Subcutaneous abdominal adipose tissue (tissue), 5 donors: ENCODE measurements around the gene MALRD1.

Experiments used
- H3K27ac ChIP-seq: one replicate; pipeline ENCODE4 v1.7.0; 2013; ENCODE audit warnings: low read depth, mild to moderate bottlenecking, inconsistent platforms, low read length, moderate library complexity
- H3K27me3 ChIP-seq, 5 donors: one replicate each; pipeline ENCODE4 v1.7.0; 2013; ENCODE audit warnings: low read length in 5 of 5, inconsistent platforms in 1 of 5; ENCODE audit not compliant: control insufficient read depth in 5 of 5, insufficient read depth in 4 of 5
- H3K36me3 ChIP-seq, 5 donors: one replicate each; pipeline ENCODE4 v1.7.0; 2013; ENCODE audit warnings: low read length in 5 of 5; ENCODE audit not compliant: control insufficient read depth in 5 of 5, insufficient read depth in 5 of 5
- H3K4me1 ChIP-seq, 5 donors: one replicate each; pipeline ENCODE4 v1.7.0; 2013; ENCODE audit warnings: low read length in 5 of 5, mild to moderate bottlenecking in 3 of 5, moderate library complexity in 1 of 5; ENCODE audit not compliant: control insufficient read depth in 5 of 5, insufficient read depth in 5 of 5
- H3K4me3 ChIP-seq, 5 donors: one replicate each; pipeline ENCODE4 v1.7.0; 2013; ENCODE audit warnings: low read length in 5 of 5, low read depth in 1 of 5
- H3K9ac ChIP-seq, 5 donors: one replicate each; pipeline ENCODE4 v1.7.0; 2013; ENCODE audit warnings: low read length in 5 of 5, mild to moderate bottlenecking in 4 of 5, moderate library complexity in 3 of 5
- H3K9me3 ChIP-seq, 5 donors: one replicate each; pipeline ENCODE4 v1.7.0; 2013; ENCODE audit warnings: low read length in 5 of 5; ENCODE audit not compliant: control insufficient read depth in 5 of 5
- donor health status: healthy.
- donor health status: healthy.
- donor health status: healthy.
- donor health status: healthy.
- donor health status: healthy.

MALRD1 gene

GRCh38 chr10:19658131-19658530 is 609.5 kb downstream of the MALRD1 start:
- no peak overlapping the region for H3K4me3 ChIP-seq
- H3K9ac ChIP-seq = no peak overlapping the region
- H3K27me3 ChIP-seq = no peaks in the 10 kb centered on the region
- no peak overlapping the region for H3K27ac ChIP-seq
- H3K9me3 ChIP-seq = no peaks in the 10 kb centered on the region
- H3K36me3 ChIP-seq = no peaks in the 10 kb centered on the region
- H3K4me1 ChIP-seq = peaks cover 0 to 10% (median 5%) of the 10 kb centered on the region in 5 donors

GRCh38 chr10:19658622-19659233 is 610.1 kb downstream of the MALRD1 start:
- Histone ChIP-seq H3K9me3 (no peaks in the 10 kb centered on the region), H3K36me3 (no peaks in the 10 kb centered on the region), H3K4me1 (peaks cover 0 to 10% (median 5%) of the 10 kb centered on the region in 5 donors), H3K27me3 (no peaks in the 10 kb centered on the region), H3K9ac (no peak overlapping the region), H3K4me3 (no peak overlapping the region), H3K27ac (no peak overlapping the region)

- no peaks in the 10 kb centered on the region for H3K27me3 ChIP-seq
- H3K4me3 ChIP-seq = no peak overlapping the region
- no peak overlapping the region for H3K9ac ChIP-seq
- H3K36me3 ChIP-seq = no peaks in the 10 kb centered on the region
- peaks cover 0 to 10% (median 4%) of the 10 kb centered on the region in 5 donors for H3K4me1 ChIP-seq
- H3K9me3 ChIP-seq = no peaks in the 10 kb centered on the region
- H3K27ac ChIP-seq = no peak overlapping the region
Observed at GRCh38 chr10:19659920-19660655, 611.5 kb downstream of the MALRD1 start.

GRCh38 chr10:19663344-19663743 is 614.7 kb downstream of the MALRD1 start:
- H3K27me3 ChIP-seq = no peaks in the 10 kb centered on the region
- H3K9me3 ChIP-seq = peaks cover 0 to 4% (median 0%) of the 10 kb centered on the region in 5 donors
- H3K4me1 ChIP-seq = no peaks in the 10 kb centered on the region
- H3K27ac ChIP-seq = no peak overlapping the region
- no peak overlapping the region for H3K4me3 ChIP-seq
- H3K36me3 ChIP-seq = no peaks in the 10 kb centered on the region
- H3K9ac ChIP-seq = no peak overlapping the region

GRCh38 chr10:19668116-19668515 is 619.5 kb downstream of the MALRD1 start:
- Histone ChIP-seq H3K27me3 (no peaks in the 10 kb centered on the region), H3K9me3 (peaks cover 0 to 4% (median 0%) of the 10 kb centered on the region in 5 donors), H3K27ac (no peak overlapping the region), H3K4me1 (no peaks in the 10 kb centered on the region), H3K4me3 (no peak overlapping the region), H3K36me3 (no peaks in the 10 kb centered on the region), H3K9ac (no peak overlapping the region)

GRCh38 chr10:19676063-19676462 is 627.5 kb downstream of the MALRD1 start:
- no peak overlapping the region for H3K27ac ChIP-seq
- no peak overlapping the region for H3K4me3 ChIP-seq
- H3K9ac ChIP-seq = no peak overlapping the region
- no peaks in the 10 kb centered on the region for H3K36me3 ChIP-seq
- H3K9me3 ChIP-seq = peaks cover 0 to 1% (median 0%) of the 10 kb centered on the region in 5 donors
- H3K4me1 ChIP-seq = no peaks in the 10 kb centered on the region
- H3K27me3 ChIP-seq = no peaks in the 10 kb centered on the region

GRCh38 chr10:19683356-19683755 is 634.8 kb downstream of the MALRD1 start:
- Histone ChIP-seq H3K27me3 (no peaks in the 10 kb centered on the region), H3K4me1 (peaks cover 0 to 4% (median 0%) of the 10 kb centered on the region in 5 donors), H3K27ac (no peak overlapping the region), H3K9ac (no peak overlapping the region), H3K9me3 (peaks cover 0 to 5% (median 0%) of the 10 kb centered on the region in 5 donors), H3K4me3 (no peak overlapping the region), H3K36me3 (no peaks in the 10 kb centered on the region)

GRCh38 chr10:19683960-19684359 is 635.4 kb downstream of the MALRD1 start:
- Histone ChIP-seq H3K4me3 (no peak overlapping the region), H3K9me3 (peaks cover 0 to 5% (median 0%) of the 10 kb centered on the region in 5 donors), H3K36me3 (no peaks in the 10 kb centered on the region), H3K27ac (no peak overlapping the region), H3K27me3 (no peaks in the 10 kb centered on the region), H3K4me1 (peaks cover 0 to 4% (median 0%) of the 10 kb centered on the region in 5 donors), H3K9ac (no peak overlapping the region)

GRCh38 chr10:19688344-19688743 is 639.7 kb downstream of the MALRD1 start:
- Histone ChIP-seq H3K27me3 (no peaks in the 10 kb centered on the region), H3K36me3 (no peaks in the 10 kb centered on the region), H3K4me1 (peaks cover 0 to under 1% (median 0%) of the 10 kb centered on the region in 5 donors), H3K4me3 (no peak overlapping the region), H3K27ac (no peak overlapping the region), H3K9me3 (no peaks in the 10 kb centered on the region), H3K9ac (no peak overlapping the region)

- Histone ChIP-seq H3K9ac (no peak overlapping the region), H3K4me3 (no peak overlapping the region), H3K36me3 (no peaks in the 10 kb centered on the region), H3K27ac (no peak overlapping the region), H3K9me3 (no peaks in the 10 kb centered on the region), H3K27me3 (no peaks in the 10 kb centered on the region), H3K4me1 (no peaks in the 10 kb centered on the region)
Observed at GRCh38 chr10:19689231-19689630, 640.6 kb downstream of the MALRD1 start.
